Epithelial cell of proximal tubule (primary cell): ENCODE measurements around the gene HTRA3. TPM values are rescaled to one million over a fixed set of nuclear protein-coding genes. Genes with fewer than 3 reads are reported as not detected.

Source experiments
- DNase-seq: peaks from one replicate; pipeline ENCODE4 v3.0.0-alpha.2; 2011; ENCODE audit warnings: low read depth
- H3K4me3 ChIP-seq: 2 replicates; pipeline ENCODE4 v1.5.1; 2011; ENCODE audit warnings: low read depth, mild to moderate bottlenecking, low read length
- total RNA-seq: library from RNA; depleted of rRNA; stranded (reverse); fragments of >200 nt; gene quantifications from 2 replicates; pipeline ENCODE4 v1.2.3, GENCODE V29; 2015
- TF ChIP-seq, protein P1 (sequence below): conservative IDR thresholded peaks from 2 replicates; pipeline ENCODE4 v1.5.1; 2012; ENCODE audit warnings: low read depth, mild to moderate bottlenecking, low read length

HTRA3 gene
- total RNA-seq, 1 donor from 2014 or later = 1.2 TPM

DNA sequence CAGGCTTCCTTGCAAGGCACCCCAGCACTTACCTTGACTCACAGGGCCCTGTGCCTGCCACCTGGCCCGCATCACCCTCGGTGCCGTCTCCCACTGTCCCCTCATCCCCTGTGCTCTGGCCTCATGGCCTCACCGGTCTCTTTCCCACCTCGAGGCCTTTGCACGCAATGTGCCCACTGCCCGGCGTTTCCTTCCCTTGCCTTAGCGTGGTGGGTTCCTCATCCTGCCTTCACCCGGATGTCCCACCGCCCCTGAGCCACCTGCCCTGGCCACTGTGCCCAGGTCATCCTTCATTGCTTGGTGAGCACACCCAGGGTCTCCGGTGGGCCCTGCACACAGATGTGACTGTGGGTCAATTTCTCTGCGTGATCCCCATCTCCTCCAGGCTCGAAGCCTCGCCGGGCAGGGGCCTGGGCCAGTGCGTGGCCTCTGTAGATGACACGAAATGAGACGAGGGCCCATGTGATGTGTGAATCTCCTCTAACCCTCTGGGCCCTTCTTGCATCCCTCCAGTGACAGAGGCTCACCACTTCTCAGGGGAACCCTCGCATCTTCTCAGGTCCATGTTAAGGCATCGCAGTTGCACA lies 4.6 kb downstream of the HTRA3 start:
- TF ChIP-seq, protein P1, sequence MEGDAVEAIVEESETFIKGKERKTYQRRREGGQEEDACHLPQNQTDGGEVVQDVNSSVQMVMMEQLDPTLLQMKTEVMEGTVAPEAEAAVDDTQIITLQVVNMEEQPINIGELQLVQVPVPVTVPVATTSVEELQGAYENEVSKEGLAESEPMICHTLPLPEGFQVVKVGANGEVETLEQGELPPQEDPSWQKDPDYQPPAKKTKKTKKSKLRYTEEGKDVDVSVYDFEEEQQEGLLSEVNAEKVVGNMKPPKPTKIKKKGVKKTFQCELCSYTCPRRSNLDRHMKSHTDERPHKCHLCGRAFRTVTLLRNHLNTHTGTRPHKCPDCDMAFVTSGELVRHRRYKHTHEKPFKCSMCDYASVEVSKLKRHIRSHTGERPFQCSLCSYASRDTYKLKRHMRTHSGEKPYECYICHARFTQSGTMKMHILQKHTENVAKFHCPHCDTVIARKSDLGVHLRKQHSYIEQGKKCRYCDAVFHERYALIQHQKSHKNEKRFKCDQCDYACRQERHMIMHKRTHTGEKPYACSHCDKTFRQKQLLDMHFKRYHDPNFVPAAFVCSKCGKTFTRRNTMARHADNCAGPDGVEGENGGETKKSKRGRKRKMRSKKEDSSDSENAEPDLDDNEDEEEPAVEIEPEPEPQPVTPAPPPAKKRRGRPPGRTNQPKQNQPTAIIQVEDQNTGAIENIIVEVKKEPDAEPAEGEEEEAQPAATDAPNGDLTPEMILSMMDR = no peak
- no peak overlapping the region for H3K4me3 ChIP-seq
- no peak for DNase-seq

DNA sequence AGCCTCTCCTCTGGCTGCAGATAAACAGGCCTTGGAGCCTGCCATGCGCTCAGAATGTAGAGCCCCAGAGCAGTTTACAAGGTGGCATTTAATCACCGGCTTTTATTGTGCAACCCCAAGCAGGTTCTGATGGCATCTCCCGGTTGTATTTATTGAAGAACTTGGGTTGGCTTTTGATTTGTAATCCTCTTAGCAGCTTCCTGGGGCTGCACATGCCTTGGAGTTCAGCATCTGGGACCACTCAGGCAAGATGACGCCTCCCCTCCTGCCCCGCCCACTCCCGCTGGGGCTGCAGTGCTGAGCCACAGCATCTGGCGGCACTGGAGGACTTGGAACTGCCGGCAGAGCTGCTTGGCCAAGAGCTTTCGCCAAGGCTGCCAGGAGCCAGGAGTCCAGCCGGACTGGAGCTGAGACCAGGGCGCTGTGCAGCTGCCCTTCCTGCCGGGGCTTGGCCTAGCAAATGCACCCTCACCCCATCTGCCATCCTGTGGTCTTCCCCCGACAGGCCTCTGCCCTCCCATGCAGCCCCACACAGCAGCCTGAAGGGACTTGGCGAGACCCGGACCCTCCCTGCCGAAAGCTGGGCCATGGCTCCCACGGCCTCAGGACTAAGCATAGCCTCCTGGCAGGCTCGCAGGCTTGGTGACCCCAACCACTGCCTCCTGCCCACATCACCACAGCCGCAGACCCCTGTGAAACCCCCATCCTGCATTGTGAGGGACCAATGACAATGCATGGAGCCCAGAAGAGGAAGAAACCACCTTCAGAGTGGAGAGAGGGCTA lies 5.4 kb downstream of the HTRA3 start:
- TF ChIP-seq, protein P1 = peak; percentile 14
- DNase-seq = no peak

DNA sequence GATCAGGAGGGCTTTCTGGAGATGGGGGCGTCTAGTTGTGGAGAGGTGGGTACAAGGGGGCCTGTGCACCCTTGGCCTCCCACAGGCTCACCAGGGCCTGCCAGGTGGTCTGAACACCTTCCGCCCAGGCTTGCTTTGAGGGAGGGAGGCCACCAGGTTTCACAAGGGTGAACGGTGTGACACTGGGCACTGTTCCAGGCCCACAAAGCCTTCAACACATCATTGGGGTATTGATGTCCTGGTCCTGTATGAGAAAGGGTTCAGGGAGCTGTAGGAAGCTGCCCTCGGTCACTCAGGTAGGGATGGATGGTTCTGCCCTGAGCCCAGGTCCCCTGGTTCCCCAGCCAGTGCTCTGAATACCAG lies 6.0 kb downstream of the HTRA3 start:
- TF ChIP-seq, protein P1 = no peak
- no peak overlapping the region for H3K4me3 ChIP-seq
- DNase-seq = no peak

More for the DNA sequence above, 5.4 kb downstream of the HTRA3 start:
- H3K4me3 ChIP-seq = no peak overlapping the region

DNA sequence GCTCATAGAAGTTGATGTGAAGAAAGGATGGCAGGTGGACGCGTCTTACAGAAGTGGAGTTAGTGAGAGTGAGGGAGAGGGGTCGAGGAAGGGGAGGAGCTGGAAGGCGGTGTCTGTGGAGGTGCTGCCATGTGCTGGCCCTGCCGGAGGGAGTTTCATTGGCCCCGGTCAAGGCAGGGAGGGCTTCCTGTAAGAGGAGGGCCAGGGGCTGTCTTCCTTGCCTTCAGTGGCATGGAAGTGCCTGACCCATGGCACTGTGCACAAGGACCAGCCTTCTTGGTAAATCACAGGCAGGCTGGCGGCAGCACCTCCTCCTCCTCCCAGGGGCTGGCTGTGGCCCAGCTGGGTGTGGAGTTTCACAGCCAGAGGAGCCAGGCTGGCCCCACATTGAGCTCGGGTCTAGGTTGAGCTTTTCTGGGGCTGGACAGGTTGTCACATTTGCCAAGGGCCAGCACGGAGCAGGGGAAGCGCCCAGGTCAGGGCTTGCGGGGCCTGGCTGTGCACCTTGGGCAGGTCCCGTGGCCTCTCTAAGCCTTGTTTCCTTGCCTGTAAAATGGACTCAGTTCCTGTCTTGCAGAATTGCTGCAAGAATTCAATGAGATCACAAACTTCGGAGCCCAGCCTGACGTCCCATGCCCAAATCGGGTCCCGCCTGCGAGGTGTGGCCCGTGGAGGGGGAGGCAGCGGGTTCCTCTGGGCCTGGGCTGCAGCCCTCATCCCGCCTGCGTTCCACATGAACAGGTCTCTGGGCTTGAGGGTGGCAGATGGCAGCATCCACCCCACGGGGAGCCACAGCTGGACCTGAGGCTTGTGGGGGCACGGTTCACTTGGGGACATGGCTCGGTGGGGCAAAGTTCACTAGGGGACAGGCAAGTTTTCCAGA lies 7.0 kb downstream of the HTRA3 start:
- TF ChIP-seq, protein P1 = no peak
- DNase-seq = no peak
- H3K4me3 ChIP-seq = no peak overlapping the region

DNA sequence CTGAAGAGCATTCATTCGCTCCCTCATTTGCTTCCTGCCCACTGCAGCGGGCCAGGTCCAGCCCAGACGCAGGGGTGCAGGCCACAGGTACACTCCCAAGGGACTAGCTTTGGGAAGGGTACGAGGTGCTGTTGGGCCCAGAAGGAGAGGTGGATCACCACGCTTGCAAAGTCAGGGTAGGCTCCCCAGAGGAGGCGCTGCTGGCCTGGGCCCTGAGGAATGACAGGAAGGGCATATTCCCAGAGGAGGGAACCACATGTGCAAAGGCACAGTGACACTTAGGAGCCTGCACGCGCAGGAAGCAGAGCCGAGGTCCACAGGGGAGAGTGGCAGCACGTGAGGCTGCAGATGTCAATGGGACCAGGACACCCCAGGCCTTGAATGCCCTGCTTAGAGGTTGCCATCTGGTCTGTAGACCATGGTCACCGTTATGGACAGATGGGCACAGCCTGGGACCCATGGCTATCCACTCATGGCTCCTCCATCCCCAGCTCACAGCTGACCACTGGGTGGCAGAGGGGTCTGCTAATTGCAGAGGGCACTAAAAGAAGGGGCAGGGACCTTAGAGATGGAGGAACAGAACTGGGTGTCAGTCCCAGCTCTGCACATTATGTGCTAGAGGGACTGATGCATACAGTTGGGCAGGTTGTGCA lies 7.9 kb downstream of the HTRA3 start:
- DNase-seq = no peak
- TF ChIP-seq, protein P1 = peak; percentile 22
- H3K4me3 ChIP-seq = no peak overlapping the region

DNA sequence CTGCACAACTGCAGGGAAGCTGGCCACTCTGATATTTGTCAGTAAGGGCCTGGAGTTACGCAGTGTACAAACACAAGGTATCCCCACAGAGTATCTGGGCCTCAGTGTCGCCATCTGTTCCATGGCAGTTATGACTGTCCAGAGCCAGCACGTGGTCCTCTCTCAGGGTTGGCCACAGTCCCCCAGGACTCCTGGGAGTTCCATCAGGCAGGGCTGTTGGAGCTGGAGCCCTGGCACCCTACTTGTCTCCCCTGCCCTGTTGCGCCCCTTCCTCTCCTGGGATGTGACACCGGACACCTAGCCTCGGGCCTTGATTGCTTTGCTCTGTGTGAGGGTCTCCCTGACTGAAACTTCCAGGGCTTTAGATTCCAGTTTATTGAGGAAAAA lies 8.4 kb downstream of the HTRA3 start:
- TF ChIP-seq, protein P1 = no peak
- DNase-seq = no peak
- H3K4me3 ChIP-seq = no peak overlapping the region
